Kidney epithelial cell (primary cell): ENCODE data around the gene XPA. TPM values are rescaled to one million over a fixed set of nuclear protein-coding genes. Genes with fewer than 3 reads are reported as not detected.
"Not testable (repeated sequence)": the region's sequence is repeated elsewhere in the genome, so short reads cannot be mapped to it uniquely, and the experiment has no call there.

Experiments used
- DNase-seq: peaks from one replicate; pipeline ENCODE4 v3.0.0-alpha.2; 2010; ENCODE audit warnings: low read depth
- H3K27me3 ChIP-seq: 2 replicates; pipeline ENCODE4 v1.6.0; 2011; ENCODE audit warnings: low read length; ENCODE audit not compliant: control insufficient read depth, insufficient read depth
- H3K36me3 ChIP-seq: 2 replicates; pipeline ENCODE4 v1.5.1; 2011; ENCODE audit warnings: low read length; ENCODE audit not compliant: control insufficient read depth, insufficient read depth
- H3K4me3 ChIP-seq: 2 replicates; pipeline ENCODE4 v1.5.1; 2011; ENCODE audit warnings: low read depth, mild to moderate bottlenecking, control low read depth, low read length
- CTCF ChIP-seq: IDR thresholded peaks from 2 replicates; pipeline ENCODE4 v1.5.1; 2011; ENCODE audit warnings: mild to moderate bottlenecking, moderate library complexity, low read length, control low read depth, inconsistent platforms; ENCODE audit not compliant: insufficient read depth, poor library complexity, severe bottlenecking
- total RNA-seq: library from RNA; depleted of rRNA; stranded (reverse); fragments of >200 nt; gene quantifications from 2 replicates; pipeline ENCODE4 v1.2.3, GENCODE V29; 2015

XPA gene
- total RNA-seq, 1 donor from 2014 or later: 12.5 TPM

- peaks cover 4% of the 10 kb centered on the region for H3K27me3 ChIP-seq
- no peak for DNase-seq
- H3K4me3 ChIP-seq: no peak overlapping the region
- no peak for TF ChIP-seq CTCF
- H3K36me3 ChIP-seq: no peaks in the 10 kb centered on the region
Observed at GRCh38 chr9:97706246-97706645, 9.1 kb upstream of the XPA start.

- Histone ChIP-seq H3K27me3 (peaks cover 3% of the 10 kb centered on the region), H3K4me3 (no peak overlapping the region), H3K36me3 (no peaks in the 10 kb centered on the region)
- no peak for TF ChIP-seq CTCF
- DNase-seq: no peak
Observed at GRCh38 chr9:97705354-97705950, 8.3 kb upstream of the XPA start.

GRCh38 chr9:97704851-97705250 lies 7.7 kb upstream of the XPA start:
- peaks cover 3% of the 10 kb centered on the region for H3K27me3 ChIP-seq
- H3K4me3 ChIP-seq: no peak overlapping the region
- H3K36me3 ChIP-seq: no peaks in the 10 kb centered on the region
- DNase-seq: no peak
- no peak for TF ChIP-seq CTCF

GRCh38 chr9:97704345-97704677 lies 7.2 kb upstream of the XPA start:
- no peak overlapping the region for H3K4me3 ChIP-seq
- H3K27me3 ChIP-seq: peaks cover 3% of the 10 kb centered on the region
- TF ChIP-seq CTCF: no peak

GRCh38 chr9:97703437-97704344 lies 6.6 kb upstream of the XPA start:
- Histone ChIP-seq H3K36me3 (no peaks in the 10 kb centered on the region), H3K27me3 (peaks cover 3% of the 10 kb centered on the region), H3K4me3 (no peak overlapping the region)
- DNase-seq: peak; percentile 93
- no peak for TF ChIP-seq CTCF

More at GRCh38 chr9:97704345-97704677, 7.2 kb upstream of the XPA start:
- no peaks in the 10 kb centered on the region for H3K36me3 ChIP-seq
- DNase-seq: no peak

GRCh38 chr9:97699824-97700223 lies 2.7 kb upstream of the XPA start:
- not testable (repeated sequence) for H3K36me3 ChIP-seq, H3K4me3 ChIP-seq, H3K27me3 ChIP-seq, DNase-seq

- H3K36me3 ChIP-seq, H3K4me3 ChIP-seq, DNase-seq, H3K27me3 ChIP-seq: not testable (repeated sequence)
Observed at GRCh38 chr9:97699281-97699680, 2.1 kb upstream of the XPA start.
